SK-N-SH treated with all-trans-retinoic acid at 6 μM for 48 hours (cell line): ENCODE data around the gene LONP1.

ENCODE experiments used
- ARNTL ChIP-seq: fragments of 450-650 bp; formaldehyde crosslinking; IDR thresholded peaks from 2 replicates; pipeline ENCODE4 v1.5.0; 2020; ENCODE audit warnings: low read depth, mild to moderate bottlenecking, moderate library complexity, borderline replicate concordance
- GLIS3 ChIP-seq: fragments of 250-450 bp; sonication (Bioruptor Pico); IDR thresholded peaks from 2 replicates; pipeline ENCODE4 v1.5.0; 2020; ENCODE audit warnings: mild to moderate bottlenecking, moderate library complexity
- OSR1 ChIP-seq: fragments of 250-450 bp; sonication (Bioruptor Pico); IDR thresholded peaks from 2 replicates; pipeline ENCODE4 v1.8.0; 2022; ENCODE audit warnings: moderate library complexity, mild to moderate bottlenecking, inconsistent platforms
- PATZ1 ChIP-seq: fragments of 250-450 bp; sonication (Bioruptor Pico); IDR thresholded peaks from 2 replicates; pipeline ENCODE4 v1.8.0; 2020; ENCODE audit warnings: mild to moderate bottlenecking, moderate library complexity, borderline replicate concordance
- POU6F1 ChIP-seq: fragments of 250-450 bp; sonication (Bioruptor Pico); IDR thresholded peaks from 2 replicates; pipeline ENCODE4 v1.8.0; 2021; ENCODE audit warnings: low read depth, mild to moderate bottlenecking, moderate library complexity, borderline replicate concordance
- RARB ChIP-seq: fragments of 250-450 bp; sonication (Bioruptor Pico); IDR thresholded peaks from 2 replicates; pipeline ENCODE4 v1.8.0; 2021; ENCODE audit warnings: mild to moderate bottlenecking, moderate library complexity
- SNAI2 ChIP-seq: fragments of 250-450 bp; sonication (Bioruptor Pico); IDR thresholded peaks from 2 replicates; pipeline ENCODE4 v1.5.0; 2020; ENCODE audit warnings: mild to moderate bottlenecking, moderate library complexity
- ZFP3 ChIP-seq: fragments of 250-450 bp; sonication (Bioruptor Pico); IDR thresholded peaks from 2 replicates; pipeline ENCODE4 v1.5.0; 2020; ENCODE audit warnings: mild to moderate bottlenecking, moderate library complexity
- ZFP30 ChIP-seq: fragments of 450-650 bp; formaldehyde crosslinking; IDR thresholded peaks from 2 replicates; pipeline ENCODE4 v1.5.0; 2022; ENCODE audit warnings: mild to moderate bottlenecking, moderate library complexity
- ZNF8 ChIP-seq: fragments of 450-650 bp; formaldehyde crosslinking; IDR thresholded peaks from 2 replicates; pipeline ENCODE4 v1.5.0; 2020; ENCODE audit warnings: mild to moderate bottlenecking, moderate library complexity

DNA sequence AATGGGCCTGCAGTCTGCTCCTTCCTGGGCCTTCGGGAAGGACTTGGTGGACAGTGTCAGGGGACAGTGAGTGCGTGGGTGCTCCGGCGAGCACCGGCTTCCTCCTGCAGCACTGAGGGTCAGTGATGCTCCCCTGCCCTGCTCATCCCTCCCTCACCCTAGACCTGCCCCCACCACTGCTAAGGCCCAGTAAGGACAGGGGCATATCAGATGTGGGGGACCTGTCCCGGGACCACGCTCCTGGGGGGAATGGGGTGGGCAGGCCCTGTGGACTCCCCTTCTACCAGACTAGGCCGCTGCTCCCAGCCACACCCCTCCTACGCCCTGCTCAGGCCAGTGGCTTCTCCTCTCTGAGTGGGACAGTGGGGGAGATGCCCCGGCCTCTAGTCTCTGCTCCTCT, 42.8 kb downstream of the LONP1 start:
- no peak for TF ChIP-seq ZFP30 (CRISPR knock-in tag)
- TF ChIP-seq SNAI2 (CRISPR knock-in tag) = no peak
- no peak for TF ChIP-seq POU6F1 (CRISPR knock-in tag)
- no peak for TF ChIP-seq OSR1 (CRISPR knock-in tag)
- TF ChIP-seq RARB (CRISPR knock-in tag) = no peak
- TF ChIP-seq PATZ1 = no peak
- TF ChIP-seq ZFP3 (CRISPR knock-in tag) = no peak
- no peak for TF ChIP-seq ARNTL (CRISPR knock-in tag)
- TF ChIP-seq GLIS3 (CRISPR knock-in tag) = no peak
- no peak for TF ChIP-seq ZNF8 (CRISPR knock-in tag)
